HuH-7 (cell line): Measurements from ENCODE around the gene ABHD17B.
A peak's percentile ranks its signal among the peaks of the same experiment; 100 is the strongest.
"Not testable (repeated sequence)": the region's sequence is repeated elsewhere in the genome, so short reads cannot be mapped to it uniquely, and the experiment has no call there.

Experiments used
- DNase-seq: peaks from one replicate; pipeline ENCODE4 v3.0.0; 2011; ENCODE audit warnings: low spot score

ABHD17B gene

DNA sequence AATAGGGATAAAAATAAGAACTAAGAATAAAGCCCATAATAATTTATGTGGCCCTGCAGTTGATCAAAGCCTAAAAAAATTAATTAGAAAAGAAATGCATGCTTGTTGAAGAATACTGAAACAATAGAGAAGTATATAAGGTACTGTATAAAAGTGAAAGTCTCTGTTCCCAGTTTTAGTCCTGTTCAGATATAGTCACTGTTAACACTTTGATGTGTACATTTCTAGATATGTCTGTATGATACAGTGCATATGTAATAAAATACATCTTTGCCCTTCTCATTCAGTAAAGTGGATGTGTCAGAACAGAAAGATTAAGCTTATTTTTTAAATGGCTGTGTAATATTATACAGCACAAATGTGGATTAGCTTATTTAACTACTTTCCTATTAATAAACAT, 4.5 kb upstream of the ABHD17B start:
- DNase-seq, result no peak

DNA sequence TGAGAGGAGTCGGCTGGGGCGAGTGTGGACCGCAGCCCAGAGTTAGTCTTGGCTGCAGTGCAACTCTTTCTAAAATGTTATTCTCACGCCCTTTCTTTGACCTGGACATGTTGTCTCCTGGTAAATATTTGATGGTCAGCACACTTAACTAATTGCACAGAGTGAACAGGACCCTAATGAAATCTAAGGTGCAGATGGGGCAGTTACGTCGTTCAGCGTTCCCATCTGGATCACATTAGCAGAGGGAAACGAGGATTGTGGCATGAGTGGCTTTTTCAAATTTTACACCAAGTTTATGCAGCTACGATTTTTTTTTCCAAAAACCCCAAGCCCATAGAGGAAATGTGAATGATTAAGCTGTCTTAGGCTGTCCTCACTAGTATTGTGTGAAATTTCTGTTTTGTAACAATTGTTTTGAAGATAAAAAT, 929 bp upstream of the ABHD17B start:
- no peak for DNase-seq

DNA sequence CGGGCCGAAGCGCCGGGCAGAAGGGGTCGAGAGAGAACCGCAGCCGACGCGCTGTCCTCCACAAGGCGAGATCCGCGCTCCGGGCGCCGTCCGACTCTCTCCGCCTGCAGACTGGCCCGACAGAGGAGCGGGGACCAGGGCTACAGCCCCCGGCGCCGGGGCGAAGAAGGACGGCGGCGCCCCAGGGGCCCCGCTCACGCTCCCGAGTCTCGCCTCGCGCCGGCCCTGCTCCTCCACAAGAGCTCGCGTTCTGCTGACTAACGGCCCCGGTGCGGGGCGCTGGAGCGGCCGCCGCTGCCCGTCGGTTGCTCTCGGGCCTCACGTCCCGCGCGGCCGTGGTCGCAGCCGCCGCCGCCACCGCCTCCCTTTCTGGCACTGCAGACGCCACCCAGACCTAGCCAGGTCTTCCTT, 338 bp downstream of the ABHD17B start:
- peak; percentile 15 for DNase-seq

DNA sequence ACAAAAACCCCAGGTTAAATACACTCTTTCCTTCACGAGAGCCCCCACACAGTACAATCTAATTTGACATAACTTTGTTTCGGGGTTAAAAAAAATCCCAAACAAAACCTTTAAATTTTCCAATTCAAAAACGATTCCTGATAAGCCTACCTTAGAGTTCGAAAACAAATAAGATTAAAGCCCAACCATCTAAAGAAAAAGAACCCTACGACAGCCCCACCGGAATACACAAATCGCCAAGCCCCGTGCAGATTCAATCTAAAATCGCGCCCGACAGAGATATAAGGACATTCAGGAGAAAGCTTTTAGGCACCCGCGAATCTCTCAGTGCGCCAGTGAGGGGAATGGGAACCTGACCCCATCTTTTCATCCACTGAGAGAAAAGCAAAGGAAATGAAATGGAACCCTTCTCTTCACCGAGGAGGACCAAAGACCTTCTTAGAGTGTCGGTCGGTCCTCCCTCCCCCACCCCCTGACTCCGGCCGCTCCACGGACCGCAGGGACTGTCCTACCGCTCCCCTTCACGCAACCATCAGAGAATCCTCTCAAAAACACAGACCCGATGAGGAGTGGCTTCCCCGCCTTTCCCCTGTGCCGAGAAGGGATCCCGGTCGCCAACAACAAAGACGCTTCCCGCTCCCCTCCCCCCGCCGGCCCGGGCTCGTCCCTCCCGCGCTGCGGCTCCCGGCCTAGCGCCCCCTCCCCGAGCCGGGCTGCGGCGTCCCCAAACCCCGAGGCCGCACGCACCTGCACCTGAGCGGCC, 925 bp downstream of the ABHD17B start:
- peak; percentile 51 for DNase-seq

- DNase-seq, result no peak
These were observed 2.2 kb downstream of the ABHD17B start for GRCh38 chr9:71908825-71909224.

DNA sequence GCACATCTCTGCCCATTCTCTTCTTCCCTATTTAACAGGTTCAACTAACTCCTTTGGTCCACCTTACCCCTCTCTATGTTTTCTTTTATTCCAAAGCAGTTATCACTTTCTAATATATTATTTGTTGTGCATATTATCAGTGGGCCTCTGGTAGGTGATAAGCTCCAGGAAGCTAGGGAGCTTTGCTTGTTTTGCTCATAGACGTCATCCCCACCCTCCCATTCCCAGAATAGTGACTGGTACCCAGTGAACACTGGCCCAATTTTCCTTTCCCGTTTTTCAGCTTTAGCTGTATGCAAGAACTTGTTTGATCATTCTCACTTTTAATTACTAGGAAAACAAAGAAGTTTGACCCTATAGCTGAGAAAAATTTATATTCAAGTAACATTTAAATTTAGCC, 6.9 kb downstream of the ABHD17B start:
- DNase-seq, result no peak

- no peak for DNase-seq
These were observed 9.0 kb downstream of the ABHD17B start for GRCh38 chr9:71901695-71902597.

DNA sequence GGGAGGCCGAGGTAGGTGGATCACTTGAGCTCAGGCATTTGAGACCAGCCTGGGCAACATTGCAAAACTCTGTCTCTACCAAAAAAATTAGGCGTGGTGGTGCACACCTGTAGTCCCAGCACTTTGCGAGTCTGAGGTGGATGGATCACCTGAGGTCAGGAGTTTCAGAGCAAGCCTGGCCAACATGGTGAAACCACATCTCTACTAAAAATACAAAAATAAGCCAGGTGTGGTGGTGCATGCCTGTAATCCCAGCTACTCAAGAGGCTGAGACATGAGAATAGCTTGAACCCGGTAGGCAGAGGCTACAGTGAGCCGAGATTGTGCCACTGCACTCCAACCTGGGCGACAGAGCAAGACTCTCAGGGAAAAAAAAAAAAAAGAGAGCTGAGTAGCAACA, 12.2 kb downstream of the ABHD17B start:
- not testable (repeated sequence) for DNase-seq

GRCh38 chr9:71897577-71897976, 13.4 kb downstream of the ABHD17B start:
- no peak for DNase-seq

DNA sequence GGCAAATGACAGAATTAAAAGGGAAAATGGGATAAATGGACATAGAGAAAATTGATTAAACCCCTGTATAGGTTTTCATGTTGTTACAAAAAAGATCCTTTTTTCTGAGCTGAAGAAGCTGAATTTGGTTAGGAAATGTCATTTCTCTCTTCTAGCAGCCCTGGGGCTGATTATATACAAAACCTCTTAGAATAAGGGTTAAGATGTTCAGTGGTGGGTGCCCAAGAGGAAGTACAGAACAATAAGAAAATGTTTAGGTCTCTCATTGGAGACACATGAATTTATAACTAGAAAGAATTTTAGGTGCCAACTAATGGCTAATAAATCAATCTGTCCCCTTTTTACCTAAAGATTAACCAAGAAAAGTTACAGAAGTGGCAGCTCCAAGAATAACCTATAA, 14.2 kb downstream of the ABHD17B start:
- DNase-seq, result no peak

DNA sequence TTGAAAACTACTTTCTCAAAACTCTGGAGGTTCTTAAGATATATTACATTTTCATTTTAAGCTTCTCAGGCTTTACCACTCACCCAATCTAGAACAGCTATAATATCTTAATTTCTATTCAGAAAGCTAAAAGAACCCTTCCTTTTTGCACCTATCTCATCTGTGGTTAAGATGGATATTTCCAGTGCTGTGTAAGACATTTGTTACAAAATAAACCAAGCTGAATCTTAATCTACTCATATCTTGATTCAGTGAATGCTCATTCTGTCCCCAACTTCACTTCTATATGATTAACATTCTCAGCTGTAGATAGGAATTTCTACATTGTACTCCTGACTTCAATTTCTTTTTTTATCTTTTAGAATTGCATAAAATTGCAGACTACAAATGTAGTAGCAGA, 15.0 kb downstream of the ABHD17B start:
- no peak for DNase-seq

GRCh38 chr9:71895117-71895516, 15.9 kb downstream of the ABHD17B start:
- DNase-seq, result no peak

DNA sequence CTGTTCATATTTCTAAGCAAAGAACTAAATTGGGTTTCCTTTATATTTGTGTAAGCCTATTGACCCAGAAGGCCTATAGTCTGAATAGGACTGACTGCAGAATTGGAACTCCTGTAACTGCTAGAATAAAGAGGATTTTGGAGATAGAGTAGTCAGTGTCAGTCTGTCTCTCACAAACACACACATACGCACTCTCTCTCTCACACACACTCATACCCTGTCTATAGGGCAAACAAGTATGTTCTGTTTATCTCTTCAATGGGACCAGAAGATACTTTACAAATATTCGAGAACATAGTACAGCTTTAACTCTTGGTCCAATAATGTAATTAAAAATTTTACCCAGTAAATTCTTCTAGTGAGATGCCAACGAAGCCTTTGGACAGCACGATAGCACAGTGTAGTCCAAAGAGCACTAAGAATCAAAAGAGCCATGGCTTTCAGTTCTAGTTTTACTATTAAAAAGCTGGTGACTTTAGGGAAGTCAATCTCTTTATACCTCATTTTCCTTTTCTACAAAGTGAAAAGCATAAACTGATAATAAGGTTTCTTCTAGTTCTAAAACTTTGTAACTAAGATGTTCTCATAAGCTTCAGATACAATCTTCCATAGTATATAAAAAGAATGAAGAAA, 19.3 kb downstream of the ABHD17B start:
- DNase-seq, result no peak

GRCh38 chr9:71890042-71890679, 20.8 kb downstream of the ABHD17B start:
- DNase-seq, result no peak

GRCh38 chr9:71887362-71887761, 23.6 kb downstream of the ABHD17B start:
- DNase-seq, result no peak

DNA sequence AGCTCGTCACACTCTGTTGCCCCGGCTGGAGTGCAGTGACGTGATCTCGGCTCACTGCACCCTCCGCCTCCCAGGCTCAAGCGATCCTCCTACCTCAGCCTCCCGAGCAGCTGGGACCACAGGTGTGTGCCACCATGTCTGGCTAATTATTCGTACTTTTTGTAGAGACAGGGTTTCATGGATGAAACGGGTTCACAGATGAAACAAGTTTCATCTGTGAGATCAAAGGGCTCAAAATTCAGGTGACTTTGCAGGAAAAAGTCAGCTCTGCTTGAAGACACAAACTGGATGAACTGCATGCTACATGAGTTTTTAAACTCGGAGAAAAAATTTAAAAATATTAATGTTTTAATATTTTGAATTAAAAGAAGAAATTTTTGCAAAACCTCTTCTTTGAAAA, 24.5 kb downstream of the ABHD17B start:
- no peak for DNase-seq

DNA sequence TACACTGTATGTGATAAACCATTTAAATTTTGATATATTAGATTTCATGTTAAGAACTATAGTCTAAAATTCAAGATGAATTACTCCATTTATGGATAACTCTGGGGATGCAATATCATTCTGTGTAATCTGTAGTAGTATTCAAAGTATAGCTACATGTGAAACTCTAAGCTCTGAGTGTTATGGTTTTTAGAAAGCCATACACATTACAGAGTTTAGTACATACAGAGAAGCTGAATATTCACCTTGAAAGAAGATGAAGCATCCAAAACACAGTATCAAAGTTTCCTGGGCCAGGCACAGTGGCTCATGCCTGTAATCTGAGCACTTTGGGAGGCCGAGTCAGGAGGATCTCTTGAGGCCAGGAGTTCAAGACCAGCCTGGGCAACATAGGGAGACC, 25.0 kb downstream of the ABHD17B start:
- DNase-seq, result no peak

DNA sequence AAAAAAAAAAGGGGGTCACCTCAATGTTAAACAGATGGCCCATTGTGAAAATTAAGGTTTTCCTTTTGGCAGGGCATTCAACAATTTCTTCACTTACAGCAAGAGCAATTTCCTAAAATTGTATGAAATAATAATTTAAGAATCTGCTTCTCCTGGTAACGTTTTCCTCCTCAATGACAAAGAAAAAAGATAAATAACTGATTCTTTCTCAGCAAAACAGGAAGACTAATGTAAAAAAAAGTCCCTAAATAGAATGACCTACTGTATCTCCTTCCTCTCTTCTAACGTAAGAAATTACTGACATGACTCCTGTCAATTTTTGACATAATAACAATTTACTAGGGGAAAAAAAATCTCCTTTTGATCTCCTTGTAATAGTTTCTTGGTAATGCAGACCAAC, 25.5 kb downstream of the ABHD17B start:
- DNase-seq, result no peak

GRCh38 chr9:71884005-71884404, 27.0 kb downstream of the ABHD17B start:
- DNase-seq, result no peak

- no peak for DNase-seq
These were observed 31.3 kb downstream of the ABHD17B start for GRCh38 chr9:71879644-71880174.

DNA sequence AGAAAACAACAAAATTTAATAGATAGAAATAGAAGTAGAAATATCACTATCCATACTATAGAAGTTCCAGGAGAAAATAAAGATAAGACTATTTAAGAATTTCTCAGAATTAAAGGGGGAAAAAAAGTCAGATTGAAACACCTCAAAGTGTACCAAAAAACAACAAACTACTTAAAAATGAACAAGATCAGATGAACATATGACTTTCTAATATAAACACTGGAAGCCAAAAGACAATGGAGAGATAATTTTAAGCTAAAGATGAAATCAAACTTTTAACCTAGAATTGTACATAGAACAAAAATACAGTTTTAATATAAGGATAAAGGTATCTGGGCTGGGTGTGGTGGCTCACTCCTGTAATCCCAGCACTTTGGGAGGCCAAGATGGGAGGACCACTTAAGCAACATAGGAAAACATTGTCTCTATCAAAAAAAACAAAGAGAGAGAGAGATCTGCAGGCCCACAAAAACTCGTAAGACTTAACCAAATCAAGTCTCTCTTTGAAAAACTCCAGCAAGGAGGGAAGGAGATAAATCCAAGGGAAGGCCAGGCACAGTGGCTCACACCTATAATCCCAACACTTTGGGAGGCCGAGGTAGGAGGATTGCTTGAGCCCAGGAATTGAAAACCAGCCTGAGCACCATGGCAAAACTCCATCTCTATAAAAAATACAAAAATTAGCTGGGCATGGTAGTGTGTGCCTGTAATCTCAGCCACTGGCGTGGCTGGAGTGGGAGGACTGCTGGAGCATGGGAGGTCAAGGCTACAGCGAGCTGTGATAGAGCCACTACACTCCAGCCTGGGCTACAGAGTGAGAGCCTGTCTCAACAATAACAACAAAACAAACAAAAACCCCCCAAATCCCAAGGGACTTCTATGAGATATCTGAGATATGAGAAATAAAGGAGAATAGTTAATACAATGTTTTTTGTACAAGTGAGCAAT, 32.4 kb downstream of the ABHD17B start:
- no peak for DNase-seq
